HCT116 (cell line): ENCODE results near the gene CLN5. TPM values are rescaled to one million over a fixed set of nuclear protein-coding genes. Genes with fewer than 3 reads are reported as not detected.

Experiments used
- ATAC-seq: fragments of 200-7000 bp; cut with Tn5 transposase; 2 replicates; pipeline ENCODE4 v1.9.1; 2020; ENCODE audit warnings: mild to moderate bottlenecking, moderate library complexity
- BruUV-seq: library from RNA; stranded (reverse); fragments of 400-500 nt; replicated peaks from 2 replicates; lab custom pipeline; 2021; lab: Mats Ljungman, UMichigan
- CTCF ChIA-PET: fragments of 300-600 bp; sonication (Branson Sonifier 250); formaldehyde crosslinking; loops from one replicate; lab custom pipeline; 2021; ENCODE audit warnings: antibody characterized with exemption; lab: Charles Lee
- POLR2A ChIA-PET: fragments of 300-600, 350-600 bp; sonication (Branson Sonifier 250); formaldehyde crosslinking; loops from one replicate; lab custom pipeline; 2021; ENCODE audit warnings: antibody characterized with exemption; lab: Charles Lee
- RAD21 ChIA-PET, 2 experiments: fragments of 300-600 bp; sonication (Branson Sonifier 250); formaldehyde crosslinking; loops; one replicate each; lab custom pipeline; 2023; ENCODE audit warnings: low total read pairs in 2 of 2; ENCODE audit not compliant: uncharacterized antibody in 2 of 2, unreplicated experiment in 2 of 2, low non-redundant PET in 1 of 2; lab: Charles Lee
- DNase-seq: peaks from one replicate; pipeline ENCODE4 v3.0.0-alpha.2; 2010; ENCODE audit warnings: low read depth, low spot score
- H2AFZ ChIP-seq: fragments of 200-600 bp; shearing (Covaris generic), sonication (generic); 2 replicates; pipeline ENCODE4 v1.6.1; 2017; ENCODE audit warnings: low read depth, mixed run types, mixed read lengths, antibody characterized with exemption, low read length; ENCODE audit not compliant: poor library complexity, severe bottlenecking
- H3K27ac ChIP-seq: 2 replicates; pipeline ENCODE4 v1.5.1; 2012; ENCODE audit warnings: low read depth, low read length
- H3K27me3 ChIP-seq: fragments of 200-600 bp; sonication (generic); 2 replicates; pipeline ENCODE4 v1.6.1; 2016; ENCODE audit warnings: mixed run types, low read length, mixed read lengths; ENCODE audit not compliant: insufficient read depth
- H3K36me3 ChIP-seq, 2 experiments: fragments of 200-500 bp in 1 of 2; fragments of 200-600 bp in 1 of 2; sonication (Bioruptor generic) in 1 of 2; sonication (generic) in 1 of 2; 2 replicates each; pipeline versions ENCODE4 v1.5.1 to v1.6.1; 2014 to 2016; ENCODE audit warnings: low read length in 2 of 2, inconsistent platforms in 1 of 2, mixed read lengths in 1 of 2, mixed run types in 1 of 2; ENCODE audit not compliant: insufficient read depth in 2 of 2, control insufficient read depth in 1 of 2
- H3K4me1 ChIP-seq, 2 experiments: fragments of 200-600 bp in 1 of 2; sonication (generic) in 1 of 2; 2 replicates each; pipeline versions ENCODE4 v1.5.1 to v1.6.1; 2012 to 2017; ENCODE audit warnings: low read length in 2 of 2, inconsistent platforms in 1 of 2, mild to moderate bottlenecking in 1 of 2, mixed read lengths in 1 of 2, mixed run types in 1 of 2, moderate library complexity in 1 of 2; ENCODE audit not compliant: insufficient read depth in 2 of 2, control insufficient read depth in 1 of 2
- H3K4me2 ChIP-seq: fragments of 200-600 bp; sonication (generic); 2 replicates; pipeline ENCODE4 v1.6.1; 2017; ENCODE audit warnings: mixed run types, low read length, mixed read lengths
- H3K4me3 ChIP-seq, 2 experiments: fragments of 200-600 bp in 1 of 2; sonication (generic) in 1 of 2; replicated peaks in 1 of 2; 2 replicates each; pipeline ENCODE4 v1.5.1; 2011 to 2016; ENCODE audit warnings: low read length in 2 of 2, control low read depth in 1 of 2, low read depth in 1 of 2, mild to moderate bottlenecking in 1 of 2, mixed read lengths in 1 of 2, mixed run types in 1 of 2
- H3K79me2 ChIP-seq: fragments of 200-600 bp; sonication (generic); 2 replicates; pipeline ENCODE4 v1.6.1; 2017; ENCODE audit warnings: mild to moderate bottlenecking, mixed run types, low read length, moderate library complexity, mixed read lengths; ENCODE audit not compliant: insufficient read depth
- H3K9ac ChIP-seq: fragments of 200-600 bp; sonication (generic); 2 replicates; pipeline ENCODE4 v1.6.1; 2016; ENCODE audit warnings: low read length, mixed read lengths
- H3K9me2 ChIP-seq: fragments of 200-600 bp; sonication (generic), shearing (Covaris generic); 2 replicates; pipeline ENCODE4 v1.6.1; 2017; ENCODE audit warnings: mixed run types, mild to moderate bottlenecking, moderate library complexity; ENCODE audit not compliant: insufficient read depth
- H3K9me3 ChIP-seq, 2 experiments: fragments of 200-500 bp in 1 of 2; fragments of 200-600 bp in 1 of 2; sonication (Bioruptor generic) in 1 of 2; sonication (generic) in 1 of 2; 2 replicates each; pipeline ENCODE4 v1.6.1; 2014 to 2017; ENCODE audit warnings: low read length in 2 of 2, mixed read lengths in 2 of 2, inconsistent platforms in 1 of 2, low read depth in 1 of 2, mild to moderate bottlenecking in 1 of 2, mixed run types in 1 of 2, moderate library complexity in 1 of 2; ENCODE audit not compliant: control insufficient read depth in 1 of 2, insufficient read depth in 1 of 2
- H4K20me1 ChIP-seq: fragments of 200-600 bp; sonication (generic), shearing (Covaris generic); 2 replicates; pipeline ENCODE4 v1.6.1; 2017; ENCODE audit warnings: mixed run types, mild to moderate bottlenecking, moderate library complexity; ENCODE audit not compliant: insufficient read depth
- CBX3 ChIP-seq: IDR thresholded peaks from 2 replicates; pipeline ENCODE4 v1.6.1; 2012; ENCODE audit warnings: low read depth
- EZH2phosphoT487 ChIP-seq: fragments of 200-600 bp; IDR thresholded peaks from 2 replicates; pipeline ENCODE4 v1.6.1; 2018; ENCODE audit warnings: antibody characterized with exemption, borderline replicate concordance
- FOSL1 ChIP-seq: IDR thresholded peaks from 2 replicates; pipeline ENCODE4 v1.6.1; 2012; ENCODE audit warnings: low read depth
- REST ChIP-seq: IDR thresholded peaks from 2 replicates; pipeline ENCODE4 v1.6.1; 2012; ENCODE audit warnings: low read depth
- SIN3A ChIP-seq: IDR thresholded peaks from 2 replicates; pipeline ENCODE4 v1.6.1; 2012; ENCODE audit warnings: low read depth
- SP1 ChIP-seq: IDR thresholded peaks from 2 replicates; pipeline ENCODE4 v1.6.1; 2012; ENCODE audit warnings: low read depth
- TCF7L2 ChIP-seq: IDR thresholded peaks from 2 replicates; pipeline ENCODE4 v1.7.0; 2011; ENCODE audit warnings: borderline replicate concordance, inconsistent platforms; ENCODE audit not compliant: insufficient read depth, insufficient read length; ENCODE audit errors: extremely low read depth
- ZNF274 ChIP-seq: fragments of 200-500 bp; sonication (Bioruptor generic); IDR thresholded peaks from 2 replicates; pipeline ENCODE4 v1.6.1; 2014; ENCODE audit warnings: mild to moderate bottlenecking, low read depth, low read length, inconsistent platforms
- intact Hi-C: fragments of 100-400 bp; cut with micrococcal nuclease; formaldehyde crosslinking; loops from 2 replicates; pipeline ENCODE4 v1.10.0; 2022
- total RNA-seq: library from RNA; stranded (reverse); gene quantifications from one replicate; pipeline ENCODE4 v1.2.1, GENCODE V29; 2021; ENCODE audit not compliant: unreplicated experiment
- TF ChIP-seq, protein P1 (sequence below): IDR thresholded peaks from 2 replicates; pipeline ENCODE4 v1.6.1; 2012

The CLN5 gene
- total RNA-seq, 1 experiment from 2014 or later, result 21.4 TPM

GRCh38 chr13:76953968-76954367, 37.9 kb upstream of the CLN5 start:
- DNase-seq, result no peak
- H3K27ac ChIP-seq, result no peak overlapping the region
- ChIA-PET RAD21 (no interaction called here), CTCF (no interaction called here), POLR2A (no interaction called here)
- H3K9me3 ChIP-seq, result no peaks in the 10 kb centered on the region
- no peaks in the 10 kb centered on the region; the same call in 1 of the 2 replicates for H3K9me2 ChIP-seq
- no TSS peak for BruUV-seq
- no peaks in the 10 kb centered on the region for H3K27me3 ChIP-seq
- H3K4me1 ChIP-seq, result no peaks in the 10 kb centered on the region
- no peaks in the 10 kb centered on the region for H4K20me1 ChIP-seq
- H3K79me2 ChIP-seq, result no peaks in the 10 kb centered on the region
- no peak overlapping the region for H3K9ac ChIP-seq
- ATAC-seq, result no peak
- H2AFZ ChIP-seq, result no peak overlapping the region
- TF ChIP-seq SIN3A, result no peak
- TF ChIP-seq FOSL1, result no peak
- TF ChIP-seq SP1, result no peak
- TF ChIP-seq TCF7L2, result no peak
- TF ChIP-seq EZH2phosphoT487, result no peak
- TF ChIP-seq, protein P1, sequence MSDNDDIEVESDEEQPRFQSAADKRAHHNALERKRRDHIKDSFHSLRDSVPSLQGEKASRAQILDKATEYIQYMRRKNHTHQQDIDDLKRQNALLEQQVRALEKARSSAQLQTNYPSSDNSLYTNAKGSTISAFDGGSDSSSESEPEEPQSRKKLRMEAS, result no peak
- TF ChIP-seq REST, result no peak
- TF ChIP-seq ZNF274, result no peak
- no peak for TF ChIP-seq CBX3
- H3K4me2 ChIP-seq, result no peak overlapping the region
- no peaks in the 10 kb centered on the region for H3K36me3 ChIP-seq
- intact Hi-C loops, result no loop called here
- no peak overlapping the region for H3K4me3 ChIP-seq
